Activated CD8-positive, alpha-beta memory T cell treated with anti-CD3 and anti-CD28 coated beads, Interleukin-2, amount 50 U/mL, for 24 hours (primary cell): ENCODE results near the gene COX7A1.
A peak's percentile ranks its signal among the peaks of the same experiment; 100 is the strongest.
"Not testable (repeated sequence)": the region's sequence is repeated elsewhere in the genome, so short reads cannot be mapped to it uniquely, and the experiment has no call there.

Source experiments
- DNase-seq: peaks from one replicate; pipeline ENCODE4 v3.0.0-alpha.2; 2020; ENCODE audit errors: extremely low read depth

The COX7A1 gene

DNA sequence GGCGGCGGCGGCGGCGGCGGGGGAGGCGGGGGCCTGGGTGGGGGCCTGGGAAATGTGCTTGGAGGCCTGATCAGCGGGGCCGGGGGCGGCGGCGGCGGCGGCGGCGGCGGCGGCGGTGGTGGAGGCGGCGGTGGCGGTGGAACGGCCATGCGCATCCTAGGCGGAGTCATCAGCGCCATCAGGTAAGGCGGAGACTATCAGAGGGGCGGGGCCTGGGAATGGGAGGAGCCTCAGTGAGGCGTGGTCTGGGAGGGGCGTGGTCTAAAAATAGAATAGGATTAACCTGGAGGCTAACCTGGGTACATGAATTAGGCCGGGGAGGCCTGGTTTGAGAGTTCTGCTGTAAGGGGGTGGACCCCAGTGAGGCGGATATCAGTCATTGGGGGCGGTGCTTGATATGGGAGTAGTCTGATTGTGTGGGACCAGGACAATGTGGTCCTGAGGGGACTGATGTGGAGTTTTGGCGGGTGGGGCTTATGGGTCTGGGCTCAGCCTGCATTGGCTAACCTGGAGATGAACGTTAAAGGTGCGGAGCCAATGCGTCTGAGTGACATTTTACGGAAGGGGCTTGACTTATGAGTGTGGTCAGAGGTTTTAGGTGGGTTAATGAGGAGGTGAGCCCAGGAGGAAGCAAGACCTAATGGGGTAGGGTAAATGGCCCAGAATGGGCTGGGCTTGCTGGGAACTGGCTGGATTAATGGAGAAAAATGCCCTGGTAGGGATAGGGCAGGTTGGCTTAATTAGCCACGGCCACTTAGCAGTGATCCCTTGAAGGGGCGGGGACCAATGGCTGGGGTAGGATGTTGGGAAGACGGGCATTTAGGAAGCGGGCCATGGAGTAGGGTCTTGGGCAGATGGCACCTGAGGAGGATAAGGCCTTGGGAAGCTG, 11.0 kb downstream of the COX7A1 start:
- DNase-seq = peak; percentile 81

DNA sequence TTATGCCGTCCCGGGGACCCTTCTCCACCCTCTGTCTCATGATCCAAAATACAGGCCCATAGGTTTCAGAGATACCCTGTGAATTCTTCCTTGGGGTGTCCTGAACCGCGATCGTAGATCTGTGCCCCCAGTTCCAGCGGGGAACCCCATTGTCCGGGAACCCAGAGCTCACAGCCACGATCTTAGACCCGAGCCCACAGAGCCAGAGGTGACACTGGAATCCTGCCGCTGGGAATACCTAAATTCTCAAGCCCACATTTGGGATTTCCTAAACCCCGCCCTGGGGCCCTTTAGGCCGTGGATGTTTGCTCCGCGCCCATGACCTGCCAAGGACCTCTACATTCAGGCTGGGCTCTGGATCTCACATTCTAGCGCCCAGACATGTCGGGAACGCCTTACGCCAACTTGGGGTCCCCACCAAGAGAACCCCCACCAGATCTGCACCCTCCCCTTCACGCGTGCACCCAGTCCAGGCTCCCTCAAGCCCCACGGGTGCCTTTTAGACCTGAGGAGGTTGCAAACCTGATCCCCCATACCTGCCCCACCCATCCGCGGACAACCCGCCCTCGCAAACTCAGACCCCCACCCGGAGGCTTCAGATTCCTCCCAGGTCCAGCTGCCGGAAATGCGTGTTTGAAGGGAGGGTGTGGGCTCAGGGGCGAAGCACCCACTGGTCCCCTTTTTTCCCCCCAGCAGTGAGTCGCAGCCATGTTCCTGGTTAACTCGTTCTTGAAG, 11.8 kb downstream of the COX7A1 start:
- DNase-seq = no peak

DNA sequence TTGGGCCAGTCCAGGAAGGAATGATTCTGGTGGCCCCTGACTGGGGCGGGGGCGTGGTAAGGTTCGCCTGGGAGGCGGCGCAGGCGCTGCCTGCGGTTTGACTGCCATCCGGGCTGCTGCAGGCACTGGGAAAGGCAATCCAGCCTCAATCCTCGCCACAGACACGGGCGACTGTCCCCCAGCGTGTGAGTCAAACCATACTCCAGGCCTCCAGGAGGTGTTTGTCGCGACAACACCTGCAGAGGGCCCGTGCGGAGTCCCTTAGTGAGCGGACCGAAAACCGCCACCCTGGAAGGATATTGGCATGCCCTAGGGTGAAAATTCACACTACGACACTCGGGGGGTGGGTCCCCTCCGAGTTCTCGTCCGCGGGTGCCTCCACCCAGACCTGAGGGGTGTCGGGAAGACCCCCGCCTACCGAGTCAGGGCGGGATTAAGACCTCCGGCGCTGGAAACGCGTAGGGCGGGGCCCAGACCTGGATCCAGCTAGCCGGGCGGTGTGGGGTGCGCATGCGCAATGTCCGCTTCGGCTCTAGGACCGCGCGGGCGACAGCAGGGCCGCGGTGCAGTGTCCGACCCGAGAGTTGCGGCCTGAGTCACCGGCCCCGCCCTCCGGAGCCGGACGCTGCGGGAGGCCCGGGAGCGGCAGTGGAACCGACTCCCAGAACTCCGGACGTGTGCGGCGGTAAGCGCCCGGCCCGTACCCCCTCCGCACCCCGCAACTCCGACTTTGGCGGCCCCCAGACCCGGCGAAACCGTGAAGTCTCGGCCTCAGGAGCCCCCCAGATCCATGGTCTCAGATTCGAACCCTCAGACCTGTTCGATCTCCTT, 12.6 kb downstream of the COX7A1 start, which contains the start of gene CAPNS1:
TSS of gene CAPNS1 (plus strand) at position 594 of the 831 bp plus-strand sequence. CDS start 946 bp downstream, outside the sequence.
- peak; percentile 84 for DNase-seq

DNA sequence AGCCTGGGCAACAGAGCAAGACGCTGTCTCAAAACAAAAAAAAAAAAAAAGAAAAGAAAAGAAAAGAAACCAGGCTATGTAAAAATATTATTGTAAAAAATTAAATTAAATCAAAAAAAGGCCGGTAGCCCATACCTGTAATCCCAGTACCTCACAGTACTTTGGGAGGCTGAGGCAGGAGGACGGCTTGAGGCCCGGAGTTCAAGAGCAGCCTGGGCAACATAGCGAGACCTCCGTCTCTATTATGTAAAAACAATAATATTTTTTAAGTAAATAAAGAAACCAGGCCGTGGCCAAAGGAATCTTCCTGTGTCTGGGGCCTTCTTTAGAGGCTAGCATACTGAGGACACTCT, 13.2 kb downstream of the COX7A1 start:
- no peak for DNase-seq

DNA sequence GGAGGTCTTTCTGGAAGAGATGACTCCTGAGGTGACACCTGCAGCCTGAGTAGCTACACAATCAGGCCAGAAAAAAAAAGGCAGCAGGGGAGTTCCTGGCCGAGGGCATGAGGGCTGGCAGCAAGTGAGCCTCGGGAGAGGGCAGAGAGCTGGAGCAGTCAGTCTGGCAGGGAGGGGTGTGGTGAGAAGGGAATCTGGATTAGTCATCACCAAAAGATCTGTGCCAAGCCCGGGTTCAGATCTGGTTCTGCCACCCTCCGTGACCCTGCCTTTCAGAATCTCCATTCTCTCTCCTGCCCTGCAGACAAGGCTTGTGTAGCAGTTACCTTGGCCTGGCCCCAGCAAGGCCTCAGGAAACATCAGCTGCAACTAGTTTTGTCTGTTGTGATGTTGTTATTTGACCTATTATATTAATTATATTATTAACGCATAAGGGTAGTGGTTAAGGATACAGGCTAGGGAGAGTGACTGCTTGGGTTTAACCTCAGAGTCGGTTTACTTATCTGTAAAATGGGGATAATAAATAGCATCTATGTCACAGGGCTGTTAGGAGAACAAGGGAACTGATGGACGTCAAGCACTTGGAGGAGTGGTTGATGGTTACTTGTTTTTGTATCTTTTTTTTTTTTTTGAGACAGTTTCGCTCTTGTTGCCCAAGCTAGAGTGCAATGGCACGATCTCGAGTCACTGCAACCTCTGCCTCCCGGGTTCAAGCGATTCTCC, 15.1 kb downstream of the COX7A1 start:
- no peak for DNase-seq

DNA sequence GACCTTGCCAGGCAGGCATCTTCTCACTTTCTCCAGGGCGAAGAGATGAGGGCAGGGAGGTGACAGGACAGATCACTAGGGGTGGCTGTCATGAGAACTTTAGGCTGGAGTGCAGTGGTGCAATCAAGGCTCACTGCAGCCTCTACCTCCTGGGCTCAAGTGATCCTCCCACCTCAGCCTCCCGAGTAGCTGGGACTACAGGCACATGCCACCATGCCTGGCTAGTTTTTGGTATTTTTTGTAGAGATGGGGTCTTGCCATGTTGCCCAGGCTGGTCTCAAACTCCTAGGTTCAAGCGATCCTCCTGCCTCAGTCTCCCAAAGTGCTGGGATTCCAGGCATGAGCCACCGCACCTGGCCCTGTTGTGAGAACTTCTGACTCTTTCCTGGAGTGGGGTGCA, 17.4 kb downstream of the COX7A1 start:
- not testable (repeated sequence) for DNase-seq

DNA sequence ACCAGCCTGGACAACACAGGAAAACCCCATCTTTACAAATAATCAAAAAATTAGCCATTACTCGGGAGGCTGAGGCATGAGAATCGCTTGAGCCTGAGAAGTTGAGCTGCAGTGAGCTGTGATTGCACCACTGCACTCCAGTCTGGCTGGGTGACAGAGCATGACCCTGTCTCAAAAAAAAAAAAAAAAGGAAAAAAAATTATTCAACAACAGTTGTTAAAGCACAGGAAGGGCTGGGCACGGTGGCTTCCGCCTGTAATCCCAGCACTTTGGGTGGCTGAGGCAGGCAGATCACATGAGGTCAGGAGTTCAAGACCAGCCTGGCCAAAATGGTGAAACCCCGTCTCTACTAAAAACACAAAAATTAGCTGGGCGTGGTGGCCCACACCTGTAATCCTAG, 21.0 kb downstream of the COX7A1 start:
- not testable (repeated sequence) for DNase-seq

DNA sequence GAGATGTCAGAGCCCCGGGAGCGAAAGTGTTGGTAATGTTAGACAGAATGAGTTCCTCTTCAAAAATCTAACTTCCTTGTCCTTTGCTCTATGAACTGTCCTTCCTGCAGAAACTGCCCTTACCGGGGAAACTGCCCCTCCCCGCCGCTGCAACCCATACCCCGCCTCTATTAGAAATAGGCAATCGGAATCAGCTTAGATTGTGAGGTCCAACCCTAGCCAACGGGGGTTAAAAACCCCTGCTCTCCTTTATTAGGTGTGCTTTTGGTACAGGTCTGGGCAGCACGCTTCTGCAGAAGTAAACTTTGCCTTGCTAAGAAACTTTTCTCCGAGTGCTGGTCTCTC, 23.9 kb downstream of the COX7A1 start:
- no peak for DNase-seq

DNA sequence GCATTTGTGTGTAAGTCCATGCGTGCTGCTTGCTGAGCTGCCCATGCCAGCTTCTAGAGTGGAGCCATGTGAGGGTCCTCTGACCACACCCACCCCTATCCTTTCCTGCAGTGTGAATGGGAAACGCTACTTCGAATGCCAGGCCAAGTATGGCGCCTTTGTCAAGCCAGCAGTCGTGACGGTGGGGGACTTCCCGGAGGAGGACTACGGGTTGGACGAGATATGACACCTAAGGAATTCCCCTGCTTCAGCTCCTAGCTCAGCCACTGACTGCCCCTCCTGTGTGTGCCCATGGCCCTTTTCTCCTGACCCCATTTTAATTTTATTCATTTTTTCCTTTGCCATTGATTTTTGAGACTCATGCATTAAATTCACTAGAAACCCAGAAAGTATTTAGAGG, 26.7 kb downstream of the COX7A1 start:
- no peak for DNase-seq

DNA sequence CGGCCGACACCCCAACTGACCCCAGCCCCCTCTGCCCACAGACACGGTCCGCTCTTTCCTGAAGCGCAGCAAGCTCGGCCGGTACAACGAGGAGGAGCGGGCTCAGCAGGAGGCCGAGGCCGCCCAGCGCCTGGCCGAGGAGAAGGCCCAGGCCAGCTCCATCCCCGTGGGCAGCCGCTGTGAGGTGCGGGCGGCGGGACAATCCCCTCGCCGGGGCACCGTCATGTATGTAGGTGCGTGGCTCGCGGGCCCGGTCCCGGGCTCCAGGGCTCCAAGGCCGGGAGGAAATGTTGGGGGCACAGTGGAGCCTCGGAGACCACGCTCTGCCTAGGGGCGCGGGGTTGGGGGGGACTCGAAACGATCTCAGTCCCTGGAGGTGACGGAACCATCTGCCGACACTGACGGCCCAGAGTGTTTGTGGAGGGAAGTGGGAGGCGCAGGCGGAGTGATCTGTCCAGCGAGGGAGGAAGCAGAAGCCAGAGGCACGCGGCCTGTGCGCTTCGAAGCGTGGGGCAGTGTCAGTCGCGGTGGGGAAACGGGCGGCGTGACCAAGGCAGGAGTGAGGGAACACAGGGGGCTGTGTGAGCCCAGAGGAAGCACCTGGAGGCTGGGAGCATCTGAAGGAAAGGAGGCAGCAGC, 30.6 kb downstream of the COX7A1 start:
- DNase-seq = no peak

DNA sequence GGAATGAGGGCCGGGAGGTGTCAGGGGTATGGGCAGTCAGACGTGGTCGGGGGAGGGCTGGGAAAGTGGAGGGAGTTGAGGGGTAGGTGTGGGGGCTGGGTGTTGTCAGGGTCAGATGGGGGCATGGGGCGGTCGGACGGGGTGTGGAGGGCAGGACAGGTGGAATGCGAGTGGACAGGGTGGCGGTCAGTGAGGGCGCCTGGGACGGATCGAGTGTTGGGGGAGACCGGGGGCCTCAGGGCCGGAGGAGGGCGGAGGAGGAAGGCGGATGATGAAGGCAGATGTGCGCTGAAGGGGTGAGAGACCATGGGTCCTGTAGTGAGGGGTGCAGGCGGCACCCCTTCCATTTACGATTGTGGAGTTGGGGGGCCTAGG, 31.3 kb downstream of the COX7A1 start:
- DNase-seq = no peak

DNA sequence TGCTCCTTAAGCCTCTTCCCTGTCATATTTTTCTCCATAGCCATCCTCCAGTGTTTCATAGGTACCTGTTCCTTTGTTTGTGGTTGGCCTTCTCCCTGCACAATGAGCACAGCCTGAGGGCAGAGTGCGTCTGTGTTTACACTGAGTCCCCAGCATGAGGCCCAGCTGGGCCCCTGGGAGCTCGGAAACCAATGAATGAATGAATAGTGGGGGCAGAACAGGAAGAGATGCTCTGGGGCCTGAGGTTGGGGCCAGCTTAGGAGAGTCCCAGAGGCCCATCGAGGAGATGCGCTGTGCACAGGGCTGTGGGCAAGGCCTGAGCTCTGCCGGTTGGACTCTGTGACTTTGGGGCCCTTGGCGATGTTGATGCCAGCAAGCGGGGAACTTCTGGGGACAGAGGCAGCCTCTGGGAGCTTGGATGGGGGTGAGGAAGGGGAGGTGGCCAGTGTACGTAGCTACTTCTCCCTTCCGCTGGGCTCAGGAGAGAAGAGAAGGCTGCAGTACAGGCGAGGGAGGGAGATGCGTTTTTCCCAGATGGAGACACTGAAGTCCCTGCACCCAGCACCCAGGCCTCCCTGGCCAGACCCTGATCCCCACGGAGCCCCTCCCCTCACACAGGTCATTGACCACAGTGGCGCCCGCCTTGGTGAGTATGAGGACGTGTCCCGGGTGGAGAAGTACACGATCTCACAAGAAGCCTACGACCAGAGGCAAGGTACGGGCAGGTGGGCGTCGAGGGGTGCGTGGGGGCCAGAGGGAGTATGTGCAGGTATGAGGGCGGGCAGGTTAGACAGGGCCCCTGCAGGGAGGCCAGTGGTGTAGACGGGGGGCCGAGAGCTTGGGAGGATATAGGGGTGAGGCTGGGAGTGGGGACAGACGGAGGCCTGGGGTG, 31.9 kb downstream of the COX7A1 start:
- no peak for DNase-seq

DNA sequence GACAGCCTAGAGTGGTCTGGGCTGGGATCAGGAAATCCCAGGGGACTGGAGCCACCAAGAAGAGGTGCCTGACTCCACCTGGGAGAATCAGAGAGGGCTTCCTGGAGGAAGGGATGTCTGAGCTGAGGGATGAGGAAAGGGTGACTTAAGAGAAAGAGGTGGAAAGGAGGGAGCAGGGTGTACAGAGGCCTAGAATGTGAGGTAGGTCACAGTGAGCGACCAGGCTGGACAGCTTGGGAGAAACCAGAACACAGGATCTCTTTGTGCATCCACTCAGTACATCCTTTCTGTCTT, 36.0 kb downstream of the COX7A1 start:
- no peak for DNase-seq

DNA sequence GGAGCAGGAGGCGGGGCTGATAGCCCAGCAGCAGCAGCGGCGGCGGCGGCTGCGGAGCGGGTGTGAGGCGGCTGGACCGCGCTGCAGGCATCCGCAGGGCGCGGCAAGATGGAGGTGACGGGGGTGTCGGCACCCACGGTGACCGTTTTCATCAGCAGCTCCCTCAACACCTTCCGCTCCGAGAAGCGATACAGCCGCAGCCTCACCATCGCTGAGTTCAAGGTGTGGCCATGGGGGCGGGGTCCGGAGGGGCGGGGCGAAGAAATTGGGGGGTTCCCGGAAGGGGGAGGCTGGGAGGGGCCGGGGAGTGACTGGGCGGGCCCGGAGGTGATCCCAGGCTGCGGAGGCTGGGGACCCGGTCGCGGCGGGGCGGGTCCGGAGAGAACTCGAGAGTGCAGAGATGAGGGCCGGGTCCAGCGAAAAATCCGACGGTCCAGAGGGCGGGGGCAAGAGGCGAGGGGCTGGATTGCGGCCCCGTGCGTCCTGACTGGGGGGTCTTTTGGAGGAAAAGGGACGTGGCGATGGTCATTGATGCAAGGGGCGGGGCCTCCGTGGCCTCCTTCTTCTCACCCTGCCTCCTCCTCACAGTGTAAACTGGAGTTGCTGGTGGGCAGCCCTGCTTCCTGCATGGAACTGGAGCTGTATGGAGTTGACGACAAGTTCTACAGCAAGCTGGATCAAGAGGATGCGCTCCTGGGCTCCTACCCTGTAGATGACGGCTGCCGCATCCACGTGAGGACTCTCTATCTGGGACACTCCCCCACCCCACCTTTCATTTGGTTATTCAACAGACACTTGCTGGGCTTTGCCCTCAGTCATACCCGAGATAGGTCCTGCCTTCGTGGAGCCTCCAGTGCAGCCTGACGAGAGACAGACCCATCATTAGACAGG, 36.5 kb downstream of the COX7A1 start, which contains the start of gene TBCB:
TSS of gene TBCB (plus strand) at position 16 of the 891 bp plus-strand sequence. CDS start at position 109, 93 bp downstream.
- DNase-seq = peak; percentile 82

DNA sequence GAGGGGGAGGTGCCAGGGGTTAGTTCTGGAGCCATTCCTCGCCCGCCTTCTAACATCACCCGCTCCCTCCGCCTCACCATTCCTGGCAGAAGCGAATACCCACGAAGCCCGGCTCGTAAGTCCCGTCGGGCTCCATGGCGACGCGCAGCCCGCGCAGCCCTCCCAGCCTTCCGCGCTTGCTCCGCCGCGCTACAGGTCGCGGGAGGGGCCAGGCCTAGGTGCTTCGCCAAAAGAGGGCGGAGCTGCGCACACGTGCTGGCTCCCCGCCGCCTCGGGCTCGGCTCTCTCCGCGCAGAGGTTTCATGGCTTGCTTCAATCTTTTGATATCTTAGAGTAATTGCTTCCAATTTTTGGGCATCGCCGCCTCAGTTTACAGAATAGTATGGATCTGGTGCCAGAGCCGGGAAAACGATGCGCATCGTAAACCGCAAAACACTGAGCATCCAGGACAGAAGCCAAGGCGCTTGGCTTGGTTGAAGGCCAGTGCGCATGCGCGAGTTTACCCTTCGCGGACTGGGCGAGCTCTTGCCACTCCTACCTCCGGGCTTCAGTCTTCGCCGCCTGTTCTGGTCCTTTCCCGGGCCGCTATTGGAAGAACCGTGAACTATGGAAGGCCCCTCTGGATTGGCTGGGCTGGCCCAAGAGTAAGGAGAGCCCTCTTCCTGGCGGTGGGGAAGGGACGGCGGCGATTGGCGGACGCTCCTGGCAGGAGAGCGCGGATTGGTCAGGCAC, 37.4 kb downstream of the COX7A1 start, which contains the start of gene POLR2I:
TSS of gene POLR2I (minus strand) at position 155 of the 732 bp plus-strand sequence. CDS start at position 136, 19 bp downstream.
- peak; percentile 99 for DNase-seq

DNA sequence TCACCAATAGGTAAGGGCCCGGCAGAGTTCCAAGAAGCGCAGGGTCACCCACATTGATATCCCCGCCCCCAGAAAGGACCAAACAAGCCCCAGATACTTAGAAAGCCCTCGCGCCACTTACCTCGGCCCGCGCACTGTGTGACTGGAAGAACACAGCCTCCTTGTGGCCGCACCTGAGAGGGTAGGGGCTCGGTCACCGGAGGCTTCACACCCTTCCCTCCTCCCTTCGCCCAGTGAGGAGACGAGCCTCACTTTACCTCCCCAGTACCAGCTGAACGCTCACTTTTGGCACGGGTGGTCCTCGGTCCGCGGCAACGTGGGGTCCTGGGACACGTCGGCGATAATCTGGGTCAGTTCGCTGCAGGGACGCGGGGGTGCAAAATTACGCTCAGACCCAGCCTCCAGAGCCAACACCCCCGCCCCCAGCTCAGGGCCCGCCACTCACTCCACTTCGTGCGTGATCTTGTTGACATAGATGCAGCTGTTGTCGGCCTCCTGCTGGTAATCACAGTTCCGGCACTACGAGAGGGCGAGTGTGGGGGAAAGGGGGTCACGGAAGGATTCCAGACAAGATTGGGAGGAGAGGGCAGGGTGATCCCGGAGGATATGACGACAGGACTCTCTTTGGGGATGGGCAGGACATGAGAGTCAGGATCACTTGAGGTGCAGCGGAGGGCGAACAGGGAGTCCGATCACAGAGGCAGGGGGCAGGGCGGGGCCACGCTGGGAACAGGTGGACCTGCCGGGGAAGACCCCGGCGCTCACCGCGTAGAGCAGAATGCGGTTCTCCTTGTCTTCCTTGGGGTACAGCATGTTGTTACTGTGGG, 38.1 kb downstream of the COX7A1 start:
- DNase-seq = no peak

DNA sequence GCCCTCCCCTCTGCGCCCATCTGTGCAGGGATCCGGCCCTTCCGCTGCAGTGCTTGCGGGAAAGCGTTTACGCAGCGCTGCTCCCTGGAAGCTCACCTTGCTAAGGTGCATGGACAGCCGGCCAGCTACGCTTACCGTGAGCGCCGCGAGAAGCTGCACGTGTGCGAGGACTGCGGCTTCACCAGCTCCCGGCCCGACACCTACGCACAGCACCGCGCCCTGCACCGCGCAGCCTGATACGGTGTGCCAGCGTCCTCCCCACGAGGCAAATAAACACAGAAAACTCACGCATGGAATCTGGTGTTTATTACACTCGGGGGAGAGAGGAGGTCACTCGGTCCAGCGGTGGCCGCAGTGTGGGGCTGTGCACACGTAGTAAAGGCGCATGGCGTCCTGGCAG, 38.8 kb downstream of the COX7A1 start:
- no peak for DNase-seq
